ENCODE measurements around the gene RIPK1. TPM values are rescaled to one million over a fixed set of nuclear protein-coding genes. Genes with fewer than 3 reads are reported as not detected.

The RIPK1 gene
- total RNA-seq, 4 donors from 2014 or later, result 12.1 to 46.0 (median 34.6) TPM

DNA sequence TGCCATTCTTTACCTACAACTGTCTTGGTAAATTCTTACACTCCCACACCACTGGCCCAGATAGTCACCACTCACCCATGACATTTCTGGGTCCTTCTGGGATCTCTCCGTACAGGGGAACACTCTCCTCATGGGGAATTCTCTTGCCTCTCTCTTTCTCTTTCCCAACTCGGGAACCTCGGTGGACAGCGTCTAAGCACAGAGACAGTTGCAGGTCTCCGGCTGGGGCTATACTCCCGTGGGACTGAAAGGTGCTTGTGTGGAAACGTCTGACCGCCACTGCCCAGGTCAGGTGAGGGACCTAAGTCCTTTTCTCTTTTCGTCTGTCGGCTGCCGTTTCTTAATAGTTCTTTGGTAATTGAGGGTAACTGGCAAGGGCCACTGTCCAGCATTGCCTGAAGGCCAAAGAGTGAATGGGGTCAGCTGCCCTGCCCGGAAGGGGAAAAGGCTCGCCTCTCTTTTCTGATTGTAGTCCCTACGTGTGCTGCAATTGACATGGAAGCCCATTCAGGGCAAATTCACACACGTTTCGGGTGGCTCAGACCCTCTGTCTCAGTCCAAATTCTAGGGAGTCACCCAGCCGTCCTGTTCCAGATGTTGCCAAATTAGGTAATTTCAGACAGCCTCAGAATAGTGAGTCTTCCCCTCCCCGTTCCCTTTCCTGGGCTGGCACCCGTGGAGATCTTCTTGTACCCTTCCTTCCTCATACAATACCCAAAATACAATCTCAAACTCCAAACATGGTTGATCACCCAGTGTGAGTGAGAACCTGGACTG is 31.2 kb upstream of the RIPK1 start:
- no peak for DNase-seq

GRCh38 chr6:3037638-3038365 is 30.5 kb upstream of the RIPK1 start:
- H3K36me3 ChIP-seq, result no peaks in the 10 kb centered on the region
- no peaks in the 10 kb centered on the region for H3K27me3 ChIP-seq
- no peak for DNase-seq
- no peaks in the 10 kb centered on the region for H3K4me1 ChIP-seq
- no peaks in the 10 kb centered on the region for H3K9me3 ChIP-seq
- TF ChIP-seq POLR2AphosphoS5 (IDR thresholded peaks at IDR 0.05) (no peak), POLR2A (IDR thresholded peaks at IDR 0.05) (no peak), CTCF (IDR thresholded peaks at IDR 0.05) (no peak), EP300 (IDR thresholded peaks at IDR 0.05; ENCODE audit: low read depth) (no peak)
- no peak overlapping the region for H3K27ac ChIP-seq
- H3K4me3 ChIP-seq, result no peak overlapping the region
- WGBS, 2 donors (ENCODE audit: low coverage in 1 of 2), result 56 to 68% methylated on average over 3 to 7 of the region's 7 CpGs
- in situ Hi-C loops (cut with MboI; ENCODE audit: low pct_ligation_motif_present in 1 of 4, low pct_unique_long_range_greater_than_20kb in 1 of 4, low sequenced_read_pairs in 3 of 4), result no loop called here
- intact Hi-C loops (cut with DNase I; ENCODE audit: low total_unique reads), result no loop called here

More for the DNA sequence above, 31.2 kb upstream of the RIPK1 start:
- in situ Hi-C loops (cut with MboI; ENCODE audit: low pct_ligation_motif_present in 1 of 4, low pct_unique_long_range_greater_than_20kb in 1 of 4, low sequenced_read_pairs in 3 of 4), result no loop called here
- WGBS, 2 donors (ENCODE audit: low coverage in 1 of 2), result 76 to 85% methylated on average over 9 to 19 of the region's 19 CpGs
- H3K36me3 ChIP-seq, result no peaks in the 10 kb centered on the region
- intact Hi-C loops (cut with DNase I; ENCODE audit: low total_unique reads), result no loop called here
- no peak overlapping the region for H3K4me3 ChIP-seq
- H3K27ac ChIP-seq, result no peak overlapping the region
- no peaks in the 10 kb centered on the region for H3K9me3 ChIP-seq
- TF ChIP-seq CTCF (IDR thresholded peaks at IDR 0.05), result no peak
- no peak for TF ChIP-seq POLR2A (IDR thresholded peaks at IDR 0.05)
- TF ChIP-seq POLR2AphosphoS5 (IDR thresholded peaks at IDR 0.05), result no peak
- TF ChIP-seq EP300 (IDR thresholded peaks at IDR 0.05; ENCODE audit: low read depth), result no peak
- no peaks in the 10 kb centered on the region for H3K27me3 ChIP-seq
- H3K4me1 ChIP-seq, result no peaks in the 10 kb centered on the region

DNA sequence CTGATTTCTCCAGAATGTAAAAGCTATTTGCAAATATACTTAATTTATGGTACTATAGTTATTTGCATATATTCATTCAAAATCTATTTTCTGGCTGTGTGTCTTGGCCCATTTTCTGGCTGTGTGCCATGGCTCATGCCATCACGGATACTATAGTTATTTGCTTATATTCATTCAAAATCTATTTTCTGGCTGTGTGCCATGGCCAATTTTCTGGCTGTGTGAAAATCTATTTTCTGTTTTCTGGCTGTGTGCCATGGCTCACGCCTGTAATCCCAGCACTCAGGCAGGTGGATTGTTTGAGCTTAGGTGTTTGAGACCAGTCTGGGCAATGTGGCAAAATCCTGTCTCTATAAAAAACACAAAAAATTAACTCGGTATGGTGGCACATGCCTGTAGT is 28.9 kb upstream of the RIPK1 start:
- TF ChIP-seq CTCF (IDR thresholded peaks at IDR 0.05) (no peak), POLR2AphosphoS5 (IDR thresholded peaks at IDR 0.05) (no peak), EP300 (IDR thresholded peaks at IDR 0.05; ENCODE audit: low read depth) (no peak), POLR2A (IDR thresholded peaks at IDR 0.05) (no peak)

GRCh38 chr6:3041147-3041546 is 27.1 kb upstream of the RIPK1 start:
- Histone ChIP-seq H3K36me3 (no peaks in the 10 kb centered on the region), H3K27ac (no peak overlapping the region), H3K4me3 (no peak overlapping the region), H3K9me3 (no peaks in the 10 kb centered on the region), H3K27me3 (no peaks in the 10 kb centered on the region), H3K4me1 (no peaks in the 10 kb centered on the region)
- intact Hi-C loops (cut with DNase I; ENCODE audit: low total_unique reads), result no loop called here
- in situ Hi-C loops (cut with MboI; ENCODE audit: low pct_ligation_motif_present in 1 of 4, low pct_unique_long_range_greater_than_20kb in 1 of 4, low sequenced_read_pairs in 3 of 4), result no loop called here
- DNase-seq, result no peak
- no peak for TF ChIP-seq CTCF (IDR thresholded peaks at IDR 0.05)
- TF ChIP-seq EP300 (IDR thresholded peaks at IDR 0.05; ENCODE audit: low read depth), result no peak
- no peak for TF ChIP-seq POLR2AphosphoS5 (IDR thresholded peaks at IDR 0.05)
- no peak for TF ChIP-seq POLR2A (IDR thresholded peaks at IDR 0.05)
- WGBS, 2 donors (ENCODE audit: low coverage in 1 of 2), result 91 to 96% methylated on average over 2 to 3 of the region's 3 CpGs

More for the DNA sequence above, 28.9 kb upstream of the RIPK1 start:
- H3K4me3 ChIP-seq, result no peak overlapping the region
- intact Hi-C loops (cut with DNase I; ENCODE audit: low total_unique reads), result no loop called here
- no peaks in the 10 kb centered on the region for H3K27me3 ChIP-seq
- no peaks in the 10 kb centered on the region for H3K4me1 ChIP-seq
- H3K9me3 ChIP-seq, result no peaks in the 10 kb centered on the region
- H3K27ac ChIP-seq, result no peak overlapping the region
- no peak for DNase-seq
- no peaks in the 10 kb centered on the region for H3K36me3 ChIP-seq
- WGBS, 2 donors (ENCODE audit: low coverage in 1 of 2), result 29 to 40% methylated on average over 2 to 3 of the region's 3 CpGs
- in situ Hi-C loops (cut with MboI; ENCODE audit: low pct_ligation_motif_present in 1 of 4, low pct_unique_long_range_greater_than_20kb in 1 of 4, low sequenced_read_pairs in 3 of 4), result no loop called here
